PC-9 (cell line): ENCODE results near the gene DHX32.

ENCODE experiments used
- EZH2 ChIP-seq: fragments of 200-600 bp; sonication (generic); IDR thresholded peaks from 2 replicates; pipeline ENCODE4 v1.8.0; 2017; ENCODE audit warnings: antibody characterized with exemption, low read depth
- TF ChIP-seq, protein P1 (sequence below): fragments of 200-600 bp; sonication (generic); conservative IDR thresholded peaks from 2 replicates; pipeline ENCODE4 v1.6.1; 2017; ENCODE audit warnings: mixed run types, antibody characterized with exemption, mild to moderate bottlenecking, moderate library complexity

DNA sequence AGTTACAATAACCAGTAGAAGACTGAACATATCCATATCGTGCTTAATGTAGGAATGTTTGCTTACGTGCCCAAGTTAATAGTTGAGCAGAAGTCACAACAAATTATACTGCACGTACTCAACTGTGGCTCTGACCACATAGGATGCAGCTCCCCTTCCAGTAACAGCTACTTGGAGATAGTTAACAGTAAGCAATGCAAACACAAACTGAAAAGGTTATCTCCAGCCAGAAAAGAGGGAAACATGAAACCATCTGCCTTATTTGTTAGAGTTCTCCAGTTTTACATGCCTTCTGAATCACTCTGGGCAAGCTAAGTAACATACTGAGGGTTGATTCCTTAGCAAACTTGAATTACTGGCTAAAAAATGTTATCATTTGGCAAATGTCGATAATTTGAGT lies 9.8 kb downstream of the DHX32 start:
- TF ChIP-seq, protein P1, sequence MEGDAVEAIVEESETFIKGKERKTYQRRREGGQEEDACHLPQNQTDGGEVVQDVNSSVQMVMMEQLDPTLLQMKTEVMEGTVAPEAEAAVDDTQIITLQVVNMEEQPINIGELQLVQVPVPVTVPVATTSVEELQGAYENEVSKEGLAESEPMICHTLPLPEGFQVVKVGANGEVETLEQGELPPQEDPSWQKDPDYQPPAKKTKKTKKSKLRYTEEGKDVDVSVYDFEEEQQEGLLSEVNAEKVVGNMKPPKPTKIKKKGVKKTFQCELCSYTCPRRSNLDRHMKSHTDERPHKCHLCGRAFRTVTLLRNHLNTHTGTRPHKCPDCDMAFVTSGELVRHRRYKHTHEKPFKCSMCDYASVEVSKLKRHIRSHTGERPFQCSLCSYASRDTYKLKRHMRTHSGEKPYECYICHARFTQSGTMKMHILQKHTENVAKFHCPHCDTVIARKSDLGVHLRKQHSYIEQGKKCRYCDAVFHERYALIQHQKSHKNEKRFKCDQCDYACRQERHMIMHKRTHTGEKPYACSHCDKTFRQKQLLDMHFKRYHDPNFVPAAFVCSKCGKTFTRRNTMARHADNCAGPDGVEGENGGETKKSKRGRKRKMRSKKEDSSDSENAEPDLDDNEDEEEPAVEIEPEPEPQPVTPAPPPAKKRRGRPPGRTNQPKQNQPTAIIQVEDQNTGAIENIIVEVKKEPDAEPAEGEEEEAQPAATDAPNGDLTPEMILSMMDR, result no peak
- no peak for TF ChIP-seq EZH2
